GM12864 (cell line): Measurements from ENCODE around the gene GSTM3.

Experiments used
- DNase-seq: peaks from one replicate; pipeline ENCODE4 v3.0.0-alpha.2; 2011; ENCODE audit warnings: low read depth
- H3K4me3 ChIP-seq: 2 replicates; pipeline ENCODE4 v1.5.1; 2011; ENCODE audit warnings: mild to moderate bottlenecking, low read depth, low read length, control low read depth
- TF ChIP-seq, protein P1 (sequence below): IDR thresholded peaks from 2 replicates; pipeline ENCODE4 v1.5.1; 2011; ENCODE audit warnings: low read depth, mild to moderate bottlenecking, moderate library complexity, low read length, control low read depth, inconsistent platforms; ENCODE audit errors: missing control alignments

Gene GSTM3

DNA sequence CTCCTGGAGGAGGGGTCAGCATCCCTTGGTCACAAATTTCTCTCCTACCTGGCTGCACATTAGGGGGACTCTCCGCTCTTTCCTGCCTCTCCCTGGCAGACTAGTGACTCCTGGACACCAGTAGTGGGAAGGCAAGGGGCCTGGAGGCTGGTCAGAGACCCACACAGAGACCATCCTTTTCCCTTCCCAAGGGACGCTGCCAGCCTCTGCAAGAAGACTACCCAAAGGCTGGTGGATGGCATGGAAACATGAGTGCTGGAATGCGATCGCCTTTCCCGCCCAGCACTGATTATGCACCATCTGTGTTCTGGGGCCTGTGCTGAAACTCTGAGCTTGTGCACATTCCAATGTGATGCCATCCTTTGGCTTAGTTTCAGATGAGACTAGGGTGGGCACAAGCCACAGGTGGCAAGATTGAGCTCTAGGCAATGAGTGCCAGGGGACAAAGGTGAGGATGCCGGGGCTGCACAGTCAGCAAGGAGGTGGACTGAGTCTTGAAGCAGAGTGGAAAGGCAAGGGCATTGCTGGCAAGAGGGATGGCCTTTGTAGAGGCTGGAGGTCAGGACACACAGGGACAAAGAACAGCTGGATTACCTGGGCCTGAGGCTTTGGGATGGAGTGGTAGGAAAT lies 35.5 kb upstream of the GSTM3 start:
- TF ChIP-seq, protein P1, sequence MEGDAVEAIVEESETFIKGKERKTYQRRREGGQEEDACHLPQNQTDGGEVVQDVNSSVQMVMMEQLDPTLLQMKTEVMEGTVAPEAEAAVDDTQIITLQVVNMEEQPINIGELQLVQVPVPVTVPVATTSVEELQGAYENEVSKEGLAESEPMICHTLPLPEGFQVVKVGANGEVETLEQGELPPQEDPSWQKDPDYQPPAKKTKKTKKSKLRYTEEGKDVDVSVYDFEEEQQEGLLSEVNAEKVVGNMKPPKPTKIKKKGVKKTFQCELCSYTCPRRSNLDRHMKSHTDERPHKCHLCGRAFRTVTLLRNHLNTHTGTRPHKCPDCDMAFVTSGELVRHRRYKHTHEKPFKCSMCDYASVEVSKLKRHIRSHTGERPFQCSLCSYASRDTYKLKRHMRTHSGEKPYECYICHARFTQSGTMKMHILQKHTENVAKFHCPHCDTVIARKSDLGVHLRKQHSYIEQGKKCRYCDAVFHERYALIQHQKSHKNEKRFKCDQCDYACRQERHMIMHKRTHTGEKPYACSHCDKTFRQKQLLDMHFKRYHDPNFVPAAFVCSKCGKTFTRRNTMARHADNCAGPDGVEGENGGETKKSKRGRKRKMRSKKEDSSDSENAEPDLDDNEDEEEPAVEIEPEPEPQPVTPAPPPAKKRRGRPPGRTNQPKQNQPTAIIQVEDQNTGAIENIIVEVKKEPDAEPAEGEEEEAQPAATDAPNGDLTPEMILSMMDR, result no peak
- DNase-seq, result no peak
- no peak overlapping the region for H3K4me3 ChIP-seq

DNA sequence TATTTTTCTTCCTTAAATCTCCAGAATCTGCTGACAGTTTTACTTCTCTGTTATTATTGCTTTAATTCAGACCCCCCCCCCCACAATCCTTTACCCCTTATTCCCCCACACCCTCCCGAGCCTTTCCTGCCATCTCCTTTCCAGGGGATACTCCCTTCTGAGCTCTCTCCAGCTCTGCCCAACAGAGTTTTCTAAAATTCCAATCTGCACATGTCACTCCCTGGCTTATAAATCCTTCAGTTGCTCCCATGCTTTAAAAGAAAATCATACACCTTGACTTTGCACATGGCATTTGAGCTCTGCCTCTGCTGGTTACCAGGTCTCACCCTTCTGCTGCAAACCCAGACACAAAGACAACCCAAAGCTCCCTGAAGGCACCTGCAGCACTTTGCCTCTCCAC lies 34.6 kb upstream of the GSTM3 start:
- TF ChIP-seq, protein P1, result no peak
- no peak for DNase-seq
- H3K4me3 ChIP-seq, result no peak overlapping the region

DNA sequence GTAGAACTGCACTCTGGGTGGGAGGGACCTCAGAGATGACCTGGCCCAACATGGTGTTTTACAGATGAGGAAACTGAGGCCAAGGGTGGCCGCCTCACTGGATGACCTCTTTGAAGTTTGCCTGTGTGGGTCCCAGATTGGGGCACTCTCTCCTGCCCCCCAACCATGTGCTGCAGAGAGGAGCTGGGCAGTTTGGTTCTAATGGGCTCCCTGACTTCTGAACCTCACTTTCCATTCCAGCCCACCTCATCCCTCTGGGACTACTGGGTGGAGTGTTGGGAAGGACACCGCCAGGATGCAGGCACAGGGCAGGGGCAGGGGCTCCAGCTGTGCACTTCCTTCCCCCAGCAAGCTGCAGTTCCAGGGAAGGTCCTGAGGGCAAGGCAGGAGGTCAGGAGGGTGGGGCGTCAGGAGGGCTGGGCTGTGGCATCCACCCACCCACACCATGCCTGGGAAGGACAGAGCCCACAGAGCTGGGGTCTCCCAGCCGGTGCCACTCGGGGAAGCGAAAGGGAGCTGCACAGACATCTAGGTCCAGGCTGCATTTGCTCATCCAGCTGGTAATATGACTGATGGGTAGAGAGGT lies 33.2 kb upstream of the GSTM3 start:
- H3K4me3 ChIP-seq, result no peak overlapping the region
- TF ChIP-seq, protein P1, result no peak

DNA sequence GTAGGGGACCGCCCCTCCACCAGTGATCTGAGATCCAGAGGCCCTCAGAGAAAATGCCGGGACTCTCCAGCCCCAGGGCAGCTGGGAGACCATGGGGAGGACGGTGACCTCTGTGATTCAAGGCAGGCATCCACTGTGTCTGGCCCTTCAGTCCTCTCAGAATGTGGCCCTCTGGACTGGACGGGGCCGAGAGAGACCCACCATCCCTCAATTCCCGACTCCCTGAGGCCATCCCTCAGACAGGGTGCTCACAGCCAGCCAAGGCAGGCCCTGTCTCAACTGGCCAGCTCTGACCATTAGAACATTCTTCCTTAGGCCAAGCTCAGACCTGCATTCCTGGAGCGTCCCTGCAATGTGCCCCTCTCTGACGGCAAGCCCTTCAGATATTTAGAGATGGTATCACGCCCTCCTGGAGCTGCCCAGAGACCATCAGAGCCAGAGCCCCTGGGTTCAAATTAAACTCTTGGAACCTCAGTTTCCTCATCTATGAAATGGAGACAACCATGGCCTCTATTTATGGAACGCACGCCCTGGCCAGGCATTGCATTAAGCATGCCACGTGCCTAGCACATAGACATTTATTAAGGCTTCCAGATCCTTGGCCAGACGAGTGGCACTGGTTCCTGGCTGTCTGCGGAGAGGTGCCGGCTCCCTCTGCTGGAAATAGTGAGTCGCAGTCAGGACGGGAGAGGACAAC lies 32.5 kb upstream of the GSTM3 start:
- TF ChIP-seq, protein P1, result peak; percentile 85
- peak; percentile 41 for DNase-seq
- no peak overlapping the region for H3K4me3 ChIP-seq

More for the DNA sequence above, 33.2 kb upstream of the GSTM3 start:
- no peak for DNase-seq

DNA sequence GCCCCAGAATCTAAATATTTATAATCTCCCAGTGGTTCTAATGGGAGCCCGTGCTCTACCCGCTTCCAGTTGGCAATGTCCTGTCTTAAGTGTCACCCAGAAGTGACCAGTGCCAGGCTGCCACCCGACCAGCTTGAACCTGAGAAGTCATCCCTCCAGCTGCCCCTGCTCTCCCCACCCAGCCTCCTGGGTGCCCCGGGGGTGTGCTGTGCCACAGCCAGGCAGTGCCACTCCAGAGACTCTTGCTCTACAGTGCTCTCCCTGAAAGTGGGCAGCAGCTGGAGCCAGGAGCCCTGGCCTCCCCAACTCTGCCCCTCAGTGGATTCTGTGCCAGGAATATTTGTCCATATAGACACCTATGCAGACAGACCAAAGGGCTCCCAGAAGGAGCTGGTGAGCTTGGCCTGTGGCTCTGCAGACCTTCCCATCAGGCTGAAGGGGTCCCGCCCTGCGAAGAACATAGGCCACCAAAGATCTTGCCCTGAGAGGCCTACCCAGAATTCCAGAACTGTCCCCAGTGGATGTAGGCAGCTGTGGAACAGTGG lies 31.9 kb upstream of the GSTM3 start:
- H3K4me3 ChIP-seq, result no peak overlapping the region
- no peak for DNase-seq
- TF ChIP-seq, protein P1, result no peak

DNA sequence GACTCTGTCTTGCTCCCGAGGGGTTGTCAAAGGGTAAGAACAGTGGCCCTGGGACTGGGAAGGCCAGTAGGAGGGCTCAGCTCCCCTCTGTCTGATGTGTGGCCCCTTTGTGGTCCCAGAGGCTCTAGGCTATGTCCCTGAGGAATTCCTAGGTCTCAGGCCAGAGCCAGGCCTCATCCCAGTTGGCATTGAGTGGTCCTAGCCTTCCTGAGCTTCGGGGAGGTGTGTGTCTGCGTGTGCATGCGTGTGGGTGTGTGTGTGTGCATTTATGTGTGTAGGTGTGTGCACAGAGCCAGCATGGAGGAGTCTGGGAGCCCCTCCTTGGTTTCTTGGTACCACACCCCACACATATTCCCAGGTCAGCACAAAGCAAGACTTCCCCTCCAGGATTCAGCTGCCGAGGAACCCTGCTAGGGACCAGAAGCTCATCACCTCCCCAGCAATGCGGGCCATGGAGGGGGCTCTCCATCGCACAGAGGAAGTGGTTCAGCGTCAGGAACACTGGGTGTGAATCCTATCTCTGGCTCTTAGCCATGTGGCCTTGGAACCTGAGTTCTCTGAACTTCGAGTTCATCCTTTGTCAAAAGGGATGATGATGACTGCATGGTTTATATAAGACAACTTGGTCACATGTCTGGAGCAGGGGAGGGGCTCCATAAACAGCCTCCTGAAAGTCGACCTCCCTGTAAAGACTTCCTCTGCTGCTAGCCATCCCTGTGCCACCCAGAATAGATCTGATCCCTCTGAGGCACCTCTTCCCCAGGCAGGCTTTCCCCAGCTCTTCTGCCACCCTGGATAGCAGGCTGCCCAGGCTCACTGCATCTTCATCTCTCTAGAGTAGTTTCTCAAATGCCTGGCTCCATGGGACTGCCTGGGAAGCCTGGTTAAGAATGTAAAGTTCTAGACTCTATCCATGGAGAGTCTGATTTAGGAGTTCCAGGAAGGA lies 31.1 kb upstream of the GSTM3 start:
- TF ChIP-seq, protein P1, result no peak
- no peak overlapping the region for H3K4me3 ChIP-seq
- DNase-seq, result no peak
